ENCODE results near the gene SPAG6. TPM values are rescaled to one million over a fixed set of nuclear protein-coding genes. Genes with fewer than 3 reads are reported as not detected.
"Not testable (repeated sequence)": the region's sequence is repeated elsewhere in the genome, so short reads cannot be mapped to it uniquely, and the experiment has no call there.

SPAG6 gene
- polyA plus RNA-seq (ENCODE audit: insufficient read length in 3 of 3), result 1 to 10 TPM in 1 of 3 donors, under 1 TPM in 2; 0.75 to 1.1 (median 0.92) TPM

DNA sequence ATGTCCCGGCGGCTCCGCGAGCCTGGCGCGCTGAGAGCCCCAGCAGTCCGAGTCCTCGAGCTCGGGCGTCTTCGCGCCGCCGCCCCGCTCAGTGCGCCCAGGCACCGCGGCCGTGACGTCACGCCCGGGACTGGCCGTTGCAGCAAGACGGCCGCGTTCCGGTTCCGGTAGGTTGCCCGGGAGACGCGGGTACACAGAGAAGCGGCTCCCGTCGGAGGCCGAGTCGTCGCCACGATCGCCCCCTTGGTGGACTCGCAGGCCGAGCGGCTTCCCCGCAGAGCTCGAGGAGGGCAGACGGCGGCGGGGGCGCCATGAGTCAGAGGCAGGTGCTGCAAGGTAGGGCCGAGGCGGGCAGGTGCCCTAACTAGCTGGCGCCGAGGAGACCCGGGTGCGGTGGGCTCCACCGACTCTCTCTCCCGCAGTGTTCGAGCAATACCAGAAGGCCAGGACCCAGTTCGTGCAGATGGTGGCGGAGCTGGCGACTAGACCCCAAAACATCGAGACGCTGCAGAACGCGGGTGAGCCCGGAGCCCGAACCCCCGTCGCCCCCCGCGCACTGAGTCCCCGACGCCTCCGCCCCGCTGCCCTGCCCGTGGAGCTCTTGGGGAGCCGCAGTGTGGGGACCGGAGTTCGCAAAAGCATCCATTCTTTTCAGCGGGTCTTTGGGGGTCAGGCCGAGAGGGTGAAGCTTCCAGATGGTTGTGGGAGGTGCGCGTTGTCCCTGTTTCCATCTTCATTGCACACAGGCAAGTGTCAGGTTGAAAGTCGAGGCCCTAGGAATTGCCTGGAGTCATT lies at the start of gene SPAG6:
TSS of gene SPAG6 (plus strand) at position 196 of the 795 bp plus-strand sequence. CDS start at position 312, 116 bp downstream.
- no peak for DNase-seq (ENCODE audit: low read depth in 3 of 3, low spot score in 2 of 3)

DNA sequence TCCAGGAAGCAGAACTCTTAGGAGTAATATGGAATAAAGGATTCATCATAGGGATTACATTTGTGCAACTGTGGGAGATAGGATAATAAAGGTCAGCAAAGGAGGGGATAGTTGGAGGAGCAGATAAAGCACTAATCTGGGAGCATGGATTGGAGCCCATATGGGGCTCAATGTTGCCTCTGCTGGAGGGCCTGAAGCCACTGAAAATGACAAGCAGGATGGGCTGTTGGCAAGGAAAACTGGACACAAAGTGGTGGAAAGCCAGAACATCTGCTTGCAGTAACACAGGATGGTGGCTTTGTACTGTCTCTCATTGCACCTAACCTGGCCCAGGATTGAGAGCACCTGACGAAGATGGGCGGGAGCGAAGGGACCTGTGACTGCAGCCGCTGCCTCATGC lies 44.1 kb upstream of the SPAG6 start:
- no peak for DNase-seq (ENCODE audit: low read depth in 3 of 3, low spot score in 2 of 3)

DNA sequence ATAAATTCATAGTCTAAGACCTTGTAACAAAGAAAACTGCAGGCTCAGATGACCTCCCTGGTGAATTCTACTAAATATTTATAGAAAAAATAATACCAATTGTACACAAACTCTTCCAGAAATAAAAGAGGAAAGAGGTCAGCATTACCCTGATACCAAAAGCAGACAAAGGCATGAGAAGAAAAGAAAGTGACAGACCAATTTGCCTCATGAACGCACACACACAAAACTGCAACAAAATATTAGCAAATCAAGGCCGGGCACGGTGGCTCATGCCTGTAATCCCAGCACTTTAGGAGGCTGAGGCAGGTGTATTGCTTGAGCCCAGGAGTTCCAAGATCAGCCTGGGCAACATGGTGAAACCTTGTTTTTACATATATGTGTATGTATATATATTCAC lies 41.8 kb upstream of the SPAG6 start:
- DNase-seq (ENCODE audit: low read depth in 3 of 3, low spot score in 2 of 3), result no peak

DNA sequence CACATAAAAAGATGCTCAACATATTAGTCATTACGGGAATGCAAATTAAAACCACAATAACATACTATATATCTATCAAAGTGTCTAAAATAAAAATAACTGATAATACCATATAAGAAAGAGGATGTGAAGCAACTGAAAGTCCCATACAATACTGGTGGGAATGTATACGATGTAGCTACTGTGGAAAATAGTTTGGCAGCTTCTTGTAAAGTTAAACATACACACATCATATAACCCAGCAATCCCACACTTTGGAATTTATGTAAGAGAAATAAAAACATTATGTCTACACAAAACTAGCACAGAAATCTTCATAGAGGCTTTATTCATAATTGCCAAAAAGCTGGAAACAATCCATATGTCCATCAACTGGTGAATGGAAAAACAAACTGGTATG lies 39.6 kb upstream of the SPAG6 start:
- no peak for DNase-seq (ENCODE audit: low read depth in 3 of 3, low spot score in 2 of 3)

DNA sequence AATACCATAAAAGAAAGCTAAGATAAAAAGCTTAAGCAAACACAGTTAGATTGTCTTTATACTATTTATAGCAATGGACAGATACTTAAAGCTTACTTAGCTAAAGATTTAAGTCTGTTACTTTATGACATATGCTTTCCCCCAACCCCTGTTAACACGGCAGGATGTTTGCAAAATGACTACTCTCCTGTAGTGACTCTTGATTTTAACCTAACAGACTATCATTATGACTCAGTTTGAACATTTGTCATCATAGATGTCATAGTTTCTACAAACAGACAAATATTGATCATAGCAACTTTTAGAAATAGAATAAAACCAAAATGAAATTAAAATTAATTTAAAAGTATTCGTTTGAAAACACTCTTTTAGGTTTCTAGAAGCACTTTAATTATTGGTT lies 36.9 kb upstream of the SPAG6 start:
- no peak for DNase-seq (ENCODE audit: low read depth in 3 of 3, low spot score in 2 of 3)

DNA sequence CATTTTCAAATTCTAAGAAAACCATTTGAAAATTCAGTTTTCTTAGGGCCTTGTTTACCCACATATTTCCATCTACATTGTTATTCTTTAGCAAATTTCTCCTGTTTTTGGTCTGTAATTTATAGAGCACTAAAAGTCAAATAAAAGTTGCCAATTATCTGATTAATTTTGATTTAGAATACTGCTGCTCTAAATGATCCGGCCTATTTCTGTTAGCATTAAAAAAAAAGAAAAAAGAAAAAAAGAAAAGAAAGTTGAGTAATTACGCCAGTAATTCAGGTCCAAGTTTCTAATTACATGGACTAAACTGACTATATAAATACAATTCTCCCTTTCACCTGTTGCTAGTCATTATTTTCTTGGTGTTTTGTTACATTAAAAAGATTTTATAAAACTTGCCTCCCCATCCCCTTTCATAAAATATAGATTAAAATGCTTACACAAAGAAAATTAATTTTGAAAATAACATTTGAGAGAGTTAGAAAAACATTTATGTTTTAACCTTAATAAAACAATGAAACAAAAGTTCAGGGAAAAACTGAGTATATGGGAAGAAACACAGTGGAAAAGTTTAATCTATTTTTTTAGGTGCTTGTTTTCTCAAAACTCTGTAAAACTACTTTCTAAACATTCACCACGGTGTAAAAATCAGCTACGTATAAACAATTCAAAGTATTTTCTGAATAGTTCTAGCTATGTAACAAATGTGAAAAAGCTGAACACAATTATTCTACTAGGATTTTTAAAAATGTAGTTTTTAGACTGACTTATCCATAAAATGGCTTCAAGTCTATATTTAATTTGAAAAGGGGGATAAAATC lies 35.9 kb upstream of the SPAG6 start:
- no peak for DNase-seq (ENCODE audit: low read depth in 3 of 3, low spot score in 2 of 3)

DNA sequence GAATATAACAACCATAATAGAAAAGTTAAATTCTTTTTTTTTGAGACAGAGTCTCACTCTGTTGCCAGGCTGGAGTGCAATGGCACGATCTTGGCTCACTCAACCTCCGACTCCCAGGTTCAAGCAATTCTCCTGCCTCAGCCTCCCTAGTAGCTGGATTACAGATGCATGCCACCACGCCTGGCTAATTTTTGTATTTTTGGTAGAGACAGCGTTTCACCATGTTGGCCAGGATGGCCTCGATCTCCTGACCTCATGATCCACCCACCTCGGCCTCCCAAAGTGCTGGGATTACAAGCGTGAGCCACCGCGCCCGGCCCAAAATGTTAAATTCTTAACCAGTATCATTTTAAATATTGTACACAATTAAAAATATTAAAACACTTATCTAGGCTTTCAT lies 35.3 kb upstream of the SPAG6 start:
- DNase-seq (ENCODE audit: low read depth in 3 of 3, low spot score in 2 of 3), result not testable (repeated sequence)

DNA sequence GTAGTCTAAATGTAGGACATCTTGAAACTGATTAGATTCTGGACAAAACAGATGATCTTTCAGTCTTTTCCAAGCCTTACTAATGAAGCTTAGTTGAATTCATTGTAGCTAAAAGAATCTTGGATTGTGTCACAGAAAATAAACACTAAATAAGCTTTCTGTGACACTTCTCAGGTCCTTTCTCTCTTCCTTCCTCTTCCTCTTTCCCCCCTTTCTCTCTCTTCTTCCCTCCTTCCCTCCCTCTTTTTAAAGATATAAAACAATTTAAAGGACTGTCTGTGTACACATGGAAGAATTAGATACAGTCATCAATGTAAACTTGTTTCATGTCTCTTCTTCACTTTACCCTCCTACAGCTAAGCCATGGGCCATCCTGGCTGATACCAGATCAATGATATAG lies 34.4 kb upstream of the SPAG6 start:
- no peak for DNase-seq (ENCODE audit: low read depth in 3 of 3, low spot score in 2 of 3)

DNA sequence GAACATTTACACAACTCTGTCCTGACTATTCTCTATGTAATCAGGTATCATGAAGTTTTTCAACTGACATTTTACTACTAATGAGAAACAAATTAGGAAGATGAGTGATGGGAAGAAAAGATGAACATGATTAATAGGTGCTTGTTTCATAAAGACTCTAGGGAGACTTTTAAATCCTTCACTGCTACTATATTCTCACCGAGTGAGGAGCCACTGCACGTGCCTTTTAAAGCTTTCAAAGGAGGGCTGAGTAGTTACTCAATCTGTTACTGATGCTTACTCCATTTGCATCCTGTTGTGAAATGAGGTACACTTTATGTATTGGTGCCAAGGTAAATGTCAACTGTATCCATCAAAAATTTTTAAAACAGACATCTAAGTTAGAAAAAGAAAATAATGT lies 30.4 kb upstream of the SPAG6 start:
- DNase-seq (ENCODE audit: low read depth in 3 of 3, low spot score in 2 of 3), result no peak

DNA sequence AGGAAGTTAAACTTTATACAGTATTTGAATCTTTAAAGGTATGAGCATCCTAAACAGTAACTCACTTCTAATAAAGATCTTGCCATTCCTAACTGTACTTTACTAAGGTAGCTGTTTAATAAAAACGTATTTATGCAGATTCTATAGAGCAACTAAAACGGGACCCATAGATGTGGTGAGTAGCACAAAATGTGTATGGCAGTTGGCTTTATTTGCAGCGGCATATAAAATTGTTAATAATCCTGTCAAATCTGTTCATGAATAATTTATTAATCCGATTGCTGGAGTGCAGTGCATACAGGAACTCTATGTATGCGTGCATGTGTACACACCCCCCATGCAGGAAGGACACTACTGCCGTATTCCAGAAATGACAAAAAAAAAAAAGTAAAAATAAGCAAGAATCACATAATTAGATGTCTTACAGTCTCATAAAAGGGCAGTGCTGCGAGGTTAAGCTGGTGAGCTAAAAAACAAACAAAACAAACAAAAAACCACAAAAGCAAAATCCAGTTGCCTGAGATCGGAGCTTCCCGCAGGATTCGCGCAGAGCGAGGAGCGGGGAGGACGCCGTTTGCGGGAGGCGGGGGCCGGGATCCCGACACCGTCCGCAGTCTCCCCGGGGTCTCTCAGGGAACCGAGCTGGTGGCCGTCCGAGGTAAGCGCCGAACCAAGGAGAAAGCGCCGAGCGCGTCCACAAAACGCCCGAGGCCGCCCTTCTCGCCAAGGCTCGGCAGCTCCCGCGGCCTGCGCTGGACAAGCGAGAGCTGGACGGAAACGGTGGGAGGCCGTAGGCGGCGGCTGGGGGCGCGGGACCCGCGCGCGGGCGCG lies 29.6 kb upstream of the SPAG6 start:
- peak in 1 of 3 donors; percentile 41 for DNase-seq (ENCODE audit: low read depth in 3 of 3, low spot score in 2 of 3)

DNA sequence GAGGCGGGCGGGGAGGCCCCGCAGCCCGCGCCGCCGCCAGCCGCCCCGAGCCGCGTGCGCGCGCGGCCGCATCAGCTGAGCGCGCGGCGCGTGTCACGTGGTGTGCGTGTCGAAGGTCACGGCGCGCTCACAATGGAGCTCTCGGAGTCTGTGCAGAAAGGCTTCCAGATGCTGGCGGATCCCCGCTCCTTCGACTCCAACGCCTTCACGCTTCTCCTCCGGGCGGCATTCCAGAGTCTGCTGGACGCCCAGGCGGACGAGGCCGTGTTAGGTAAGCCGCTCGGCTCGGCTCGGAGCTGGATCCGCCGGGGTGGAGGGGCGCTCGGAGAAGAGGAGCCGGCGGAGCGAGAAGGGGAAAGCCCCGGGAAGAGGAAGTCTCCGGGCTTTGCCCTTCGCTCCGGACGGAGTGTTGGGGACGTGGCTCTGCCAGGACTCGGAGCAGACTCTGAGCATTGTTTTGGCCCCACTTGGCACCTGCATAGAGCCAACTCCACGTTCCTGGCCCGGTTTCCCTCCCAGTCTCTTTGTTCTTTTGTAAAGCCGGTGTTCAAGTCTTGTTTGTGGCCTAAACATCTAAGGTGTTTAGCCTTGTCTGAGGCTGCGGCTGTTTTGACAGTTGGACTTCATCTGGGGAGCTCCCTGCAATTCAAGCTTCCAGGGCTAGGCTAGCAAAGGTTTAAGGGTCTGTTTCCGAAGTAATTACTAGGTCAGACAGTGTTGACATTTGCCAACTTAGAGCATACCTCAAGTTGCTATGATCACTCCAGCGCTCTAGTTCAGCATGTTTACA lies 28.8 kb upstream of the SPAG6 start, which contains the start of gene COMMD3:
TSS of gene COMMD3 (plus strand) at position 103 of the 790 bp plus-strand sequence. CDS start at position 133, 30 bp downstream.
- peak in 2 of 3 donors; percentile 82 to 90 for DNase-seq (ENCODE audit: low read depth in 3 of 3, low spot score in 2 of 3)

DNA sequence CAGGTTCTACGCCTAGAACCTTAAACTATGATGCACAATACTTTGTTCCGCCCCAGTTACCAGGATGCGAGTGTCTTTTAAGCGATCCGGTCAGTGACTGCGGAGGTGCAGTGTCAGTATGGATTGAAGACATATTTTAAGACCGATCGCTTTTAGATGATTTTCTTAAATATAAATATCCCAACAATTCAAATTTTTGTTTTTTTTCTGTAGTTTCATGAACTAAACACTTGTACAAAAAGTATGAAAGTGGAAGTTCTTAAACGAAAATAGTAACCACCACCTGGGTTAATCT lies 28.3 kb upstream of the SPAG6 start:
- DNase-seq (ENCODE audit: low read depth in 3 of 3, low spot score in 2 of 3), result no peak

DNA sequence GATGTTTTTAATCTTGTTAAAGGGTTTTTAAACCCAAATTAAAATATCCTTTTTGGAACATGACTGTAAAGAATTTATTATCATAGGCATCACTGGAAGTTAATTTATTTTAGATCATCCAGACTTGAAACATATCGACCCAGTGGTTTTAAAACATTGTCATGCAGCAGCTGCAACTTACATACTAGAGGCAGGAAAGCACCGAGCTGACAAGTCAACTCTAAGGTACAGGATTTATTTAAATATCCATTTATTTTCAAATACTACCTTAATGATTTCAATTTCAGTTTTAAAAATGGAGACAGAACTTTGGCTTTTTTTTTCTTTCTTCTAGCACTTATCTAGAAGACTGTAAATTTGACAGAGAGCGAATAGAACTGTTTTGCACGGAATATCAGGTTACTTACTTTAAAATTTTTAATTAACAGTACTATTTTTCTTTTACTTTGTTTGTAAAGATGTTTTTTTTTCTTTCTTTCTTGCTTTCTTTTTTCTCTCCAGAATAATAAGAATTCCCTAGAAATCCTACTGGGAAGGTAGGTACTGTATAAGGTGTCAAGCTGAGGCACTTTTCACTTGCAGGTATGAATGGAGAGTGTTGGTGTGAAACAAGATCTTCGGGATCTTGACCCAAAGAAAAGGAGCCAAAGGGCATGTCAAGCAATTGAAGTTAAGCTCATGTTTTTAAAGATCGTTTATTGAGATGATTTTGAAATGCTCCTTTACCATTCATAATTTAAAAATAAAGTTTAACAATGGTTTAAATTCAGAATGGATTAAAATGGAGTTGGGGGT lies 27.3 kb upstream of the SPAG6 start:
- no peak for DNase-seq (ENCODE audit: low read depth in 3 of 3, low spot score in 2 of 3)

DNA sequence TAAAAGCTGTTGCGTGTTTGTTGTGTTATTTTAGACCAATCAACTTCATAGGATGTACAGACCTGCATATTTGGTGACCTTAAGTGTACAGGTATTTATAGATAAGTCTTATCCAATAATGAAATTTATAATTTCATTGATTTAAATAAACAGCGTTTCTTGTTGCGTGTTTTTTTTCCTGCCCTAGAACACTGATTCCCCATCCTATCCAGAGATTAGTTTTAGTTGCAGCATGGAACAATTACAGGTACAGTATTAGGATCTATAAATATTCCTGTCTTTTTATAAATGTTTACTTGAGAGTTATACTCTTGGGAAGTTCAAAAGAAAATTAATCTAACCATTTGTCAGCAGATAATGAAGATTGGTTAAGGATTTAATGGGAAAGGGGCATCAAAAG lies 26.5 kb upstream of the SPAG6 start:
- DNase-seq (ENCODE audit: low read depth in 3 of 3, low spot score in 2 of 3), result no peak

DNA sequence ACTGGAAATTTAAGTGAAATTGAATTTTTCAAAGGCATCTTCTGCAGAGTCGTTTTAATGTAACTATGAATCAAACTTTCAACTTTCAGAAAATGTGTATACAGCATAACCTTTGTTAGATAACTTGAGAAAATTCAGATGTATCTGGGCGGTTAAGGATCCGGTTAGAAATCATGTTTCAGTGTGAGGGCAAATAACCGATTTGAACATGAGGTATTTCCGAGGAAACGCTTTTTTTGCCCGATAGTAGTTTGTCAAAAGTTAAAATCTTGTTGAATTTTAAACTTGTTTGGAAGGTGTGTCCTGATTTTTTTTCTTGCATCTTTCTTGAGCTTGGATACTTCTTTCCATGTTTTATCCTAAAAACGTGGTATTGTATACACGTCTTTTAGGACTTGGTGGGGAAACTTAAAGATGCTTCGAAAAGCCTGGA lies 25.7 kb upstream of the SPAG6 start:
- no peak for DNase-seq (ENCODE audit: low read depth in 3 of 3, low spot score in 2 of 3)

DNA sequence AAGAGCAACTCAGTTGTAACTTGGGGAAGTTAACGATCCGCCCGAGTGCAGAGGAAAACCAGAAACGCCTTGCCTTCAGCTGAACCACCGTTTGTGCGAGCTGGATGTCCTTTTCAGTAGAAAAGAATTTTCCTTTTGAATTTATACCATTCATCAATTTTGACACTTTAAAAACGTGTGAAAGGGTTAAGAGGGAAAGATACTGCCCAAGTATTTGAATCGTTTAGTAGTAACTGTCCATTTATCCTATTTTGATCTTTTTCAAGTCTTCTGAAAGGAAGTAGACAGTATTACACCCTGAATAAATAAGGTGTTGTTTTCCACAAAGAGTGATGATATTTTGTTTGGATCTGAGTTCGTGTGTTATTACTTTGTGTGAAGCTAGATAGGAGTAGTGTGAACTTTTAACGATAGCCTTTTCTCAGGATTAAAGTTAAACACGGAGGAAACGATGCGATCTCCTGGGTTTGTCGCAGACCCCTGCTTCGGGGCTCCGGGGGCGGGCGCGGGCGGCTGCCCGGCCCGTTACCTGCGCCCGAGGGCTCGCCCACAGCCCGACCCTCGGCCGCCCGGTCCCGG lies 25.2 kb upstream of the SPAG6 start:
- DNase-seq (ENCODE audit: low read depth in 3 of 3, low spot score in 2 of 3), result no peak

DNA sequence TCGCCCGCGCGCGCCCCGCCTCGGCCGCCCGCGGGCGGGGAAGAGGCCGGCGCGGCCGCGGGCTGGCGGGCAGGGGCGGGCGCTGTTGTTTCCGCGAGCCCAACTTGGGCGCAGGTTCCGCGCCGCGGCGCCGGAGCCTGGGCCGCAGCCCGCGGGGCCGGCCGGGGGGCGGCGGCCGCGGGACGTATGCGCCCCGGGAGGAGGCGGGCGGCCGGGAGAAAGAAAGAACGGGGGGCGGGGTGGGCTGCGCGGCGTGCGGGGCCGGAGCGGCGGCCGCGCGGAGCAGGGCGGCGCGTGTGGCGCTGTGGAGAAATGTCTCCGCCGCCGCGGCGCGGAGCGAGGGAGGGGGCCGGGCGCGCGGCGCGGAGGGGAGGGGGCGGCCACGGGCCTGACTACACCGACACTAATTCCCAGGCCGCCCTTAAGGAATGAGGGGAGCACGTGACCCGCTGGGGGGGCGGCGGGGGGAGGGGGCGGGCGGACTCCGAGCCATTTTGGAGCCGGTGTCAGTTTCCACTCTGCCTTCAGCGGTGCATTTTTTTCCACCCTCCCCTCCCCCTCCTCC lies 24.6 kb upstream of the SPAG6 start, which contains the start of gene BMI1:
TSS of gene BMI1 (plus strand) at position 509 of the 565 bp plus-strand sequence. CDS start 5,351 bp downstream, outside the sequence.
- DNase-seq (ENCODE audit: low read depth in 3 of 3, low spot score in 2 of 3), result no peak

DNA sequence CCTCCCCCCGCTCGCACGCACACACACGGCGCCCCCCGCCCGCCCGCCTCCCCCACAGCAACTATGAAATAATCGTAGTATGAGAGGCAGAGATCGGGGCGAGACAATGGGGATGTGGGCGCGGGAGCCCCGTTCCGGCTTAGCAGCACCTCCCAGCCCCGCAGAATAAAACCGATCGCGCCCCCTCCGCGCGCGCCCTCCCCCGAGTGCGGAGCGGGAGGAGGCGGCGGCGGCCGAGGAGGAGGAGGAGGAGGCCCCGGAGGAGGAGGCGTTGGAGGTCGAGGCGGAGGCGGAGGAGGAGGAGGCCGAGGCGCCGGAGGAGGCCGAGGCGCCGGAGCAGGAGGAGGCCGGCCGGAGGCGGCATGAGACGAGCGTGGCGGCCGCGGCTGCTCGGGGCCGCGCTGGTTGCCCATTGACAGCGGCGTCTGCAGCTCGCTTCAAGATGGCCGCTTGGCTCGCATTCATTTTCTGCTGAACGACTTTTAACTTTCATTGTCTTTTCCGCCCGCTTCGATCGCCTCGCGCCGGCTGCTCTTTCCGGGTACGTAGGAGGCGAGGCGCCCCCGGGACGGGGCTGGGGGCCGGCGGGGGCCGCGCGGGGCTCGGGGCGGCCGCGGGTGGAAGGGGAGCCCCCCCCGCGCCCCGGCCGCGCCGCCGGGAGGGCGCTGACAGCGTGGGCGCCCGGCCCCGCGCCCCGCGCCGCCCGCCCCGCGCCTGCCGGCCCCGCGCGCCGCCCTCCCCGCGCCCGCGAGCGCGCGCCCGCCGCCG lies 24.0 kb upstream of the SPAG6 start:
- DNase-seq (ENCODE audit: low read depth in 3 of 3, low spot score in 2 of 3), result no peak
